Endothelial cell of umbilical vein (primary cell): ENCODE measurements around the gene SLC6A2. TPM values are rescaled to one million over a fixed set of nuclear protein-coding genes. Genes with fewer than 3 reads are reported as not detected.

ENCODE experiments used
- BruUV-seq: library from RNA; stranded (reverse); fragments of 400-500 nt; replicated peaks from 2 replicates; lab custom pipeline; 2021; lab: Mats Ljungman, UMichigan
- CTCF ChIA-PET: fragments of 300-600, 350-600 bp; sonication (Branson Sonifier 250); formaldehyde crosslinking; loops from one replicate; lab custom pipeline; 2021; ENCODE audit warnings: antibody characterized with exemption, inconsistent platforms; lab: Charles Lee
- POLR2A ChIA-PET: fragments of 300-600, 350-600 bp; sonication (Branson Sonifier 250); formaldehyde crosslinking; loops from one replicate; lab custom pipeline; 2021; ENCODE audit warnings: antibody characterized with exemption, inconsistent platforms; lab: Charles Lee
- DNase-seq: peaks from one replicate; pipeline ENCODE4 v3.0.0-alpha.2; 2011; ENCODE audit warnings: low read depth, low spot score
- FAIRE-seq: peaks from 2 replicates; lab custom pipeline; 2011; peaks lifted over from hg19 to GRCh38; lab: Jason Lieb, UNC
- H2AFZ ChIP-seq: 2 replicates; pipeline ENCODE4 v1.6.0; 2012; ENCODE audit warnings: low read depth, low read length, control low read depth, inconsistent platforms
- H3K27ac ChIP-seq: 2 replicates; pipeline ENCODE4 v1.5.1; 2011; ENCODE audit warnings: low read depth, mild to moderate bottlenecking, control low read depth, low read length, moderate library complexity; ENCODE audit not compliant: insufficient read depth
- H3K27me3 ChIP-seq, 2 experiments: 2 replicates each; pipeline versions ENCODE4 v1.6.0 to v1.6.1; 2011; ENCODE audit warnings: low read length in 2 of 2, mixed read lengths in 1 of 2; ENCODE audit not compliant: control insufficient read depth in 2 of 2, insufficient read depth in 2 of 2
- H3K36me3 ChIP-seq, 2 experiments: 2 replicates in 1 of 2; 3 replicates in 1 of 2; pipeline ENCODE4 v1.5.1; 2011; ENCODE audit warnings: low read length in 2 of 2, mild to moderate bottlenecking in 1 of 2, moderate library complexity in 1 of 2; ENCODE audit not compliant: control insufficient read depth in 2 of 2, insufficient read depth in 2 of 2; ENCODE audit errors: extremely low read depth in 1 of 2
- H3K4me1 ChIP-seq: 3 replicates; pipeline ENCODE4 v1.5.1; 2011; ENCODE audit warnings: mild to moderate bottlenecking, low read length; ENCODE audit not compliant: control insufficient read depth, insufficient read depth; ENCODE audit errors: extremely low read depth
- H3K4me2 ChIP-seq: 2 replicates; pipeline ENCODE4 v1.6.1; 2011; ENCODE audit warnings: low read length, control low read depth, mixed read lengths; ENCODE audit not compliant: insufficient read depth
- H3K4me3 ChIP-seq, 3 experiments: fragments of 200-600 bp in 1 of 3; sonication (generic), shearing (Covaris generic) in 1 of 3; replicated peaks in 1 of 3; 2 replicates each; pipeline ENCODE4 v1.5.1; 2011 to 2016; ENCODE audit warnings: control low read depth in 3 of 3, low read length in 3 of 3, mild to moderate bottlenecking in 2 of 3, inconsistent platforms in 1 of 3, low read depth in 1 of 3, moderate library complexity in 1 of 3; ENCODE audit not compliant: insufficient read depth in 1 of 3
- H3K79me2 ChIP-seq: 2 replicates; pipeline ENCODE4 v1.6.0; 2012; ENCODE audit warnings: low read length, inconsistent platforms; ENCODE audit not compliant: control insufficient read depth, insufficient read depth
- H3K9ac ChIP-seq: replicated peaks from 2 replicates; pipeline ENCODE3; 2011; ENCODE audit warnings: low read length, control low read depth; ENCODE audit not compliant: insufficient read depth; ENCODE audit errors: extremely low read depth
- H3K9me1 ChIP-seq: replicated peaks from 3 replicates; pipeline ENCODE4 v1.6.0; 2011; ENCODE audit warnings: mild to moderate bottlenecking, low read length; ENCODE audit not compliant: control insufficient read depth, insufficient read depth; ENCODE audit errors: extremely low read depth
- H3K9me3 ChIP-seq: replicated peaks from 2 replicates; pipeline ENCODE4 v1.5.1; 2012; ENCODE audit warnings: low read length, inconsistent platforms; ENCODE audit not compliant: control insufficient read depth, insufficient read depth
- H4K20me1 ChIP-seq: replicated peaks from 2 replicates; pipeline ENCODE3; 2011; ENCODE audit warnings: mild to moderate bottlenecking, low read length; ENCODE audit not compliant: control insufficient read depth, insufficient read depth; ENCODE audit errors: extremely low read depth
- CTCF ChIP-seq, 2 donors: IDR thresholded peaks; 1 replicate in 1 of 2; 2 replicates in 1 of 2; pipeline ENCODE4 v1.5.1; 2011; ENCODE audit warnings: low read length in 2 of 2, mild to moderate bottlenecking in 2 of 2, moderate library complexity in 2 of 2, control low read depth in 1 of 2, inconsistent platforms in 1 of 2, low read depth in 1 of 2; ENCODE audit not compliant: insufficient read depth in 1 of 2; ENCODE audit errors: extremely low read depth in 1 of 2
- EZH2 ChIP-seq: IDR thresholded peaks from 2 replicates; pipeline ENCODE4 v1.6.1; 2012; ENCODE audit warnings: borderline replicate concordance, low read depth, mild to moderate bottlenecking, moderate library complexity, low read length, inconsistent platforms; ENCODE audit not compliant: severe bottlenecking
- FOS ChIP-seq: IDR thresholded peaks from 2 replicates; pipeline ENCODE4 v1.6.1; 2011; ENCODE audit warnings: mild to moderate bottlenecking, low read length, moderate library complexity, borderline replicate concordance; ENCODE audit not compliant: insufficient read depth
- GATA2 ChIP-seq: IDR thresholded peaks from 2 replicates; pipeline ENCODE4 v1.7.0; 2011; ENCODE audit warnings: low read depth, mild to moderate bottlenecking, moderate library complexity, mixed read lengths, low read length; ENCODE audit not compliant: insufficient read length, insufficient read depth
- JUN ChIP-seq: IDR thresholded peaks from 2 replicates; pipeline ENCODE4 v1.6.1; 2011; ENCODE audit warnings: borderline replicate concordance, low read depth; ENCODE audit not compliant: insufficient read length, insufficient read depth
- MAX ChIP-seq: IDR thresholded peaks from 2 replicates; pipeline ENCODE4 v1.6.1; 2011; ENCODE audit not compliant: insufficient read depth, insufficient read length
- MYC ChIP-seq: IDR thresholded peaks from one replicate; pipeline ENCODE4 v1.6.1; 2011; ENCODE audit warnings: mild to moderate bottlenecking, low read depth, low read length
- POLR2A ChIP-seq: IDR thresholded peaks from 2 replicates; pipeline ENCODE4 v1.6.1; 2012; ENCODE audit warnings: low read depth, mild to moderate bottlenecking, control low read depth, low read length
- POLR2AphosphoS5 ChIP-seq: IDR thresholded peaks from 2 replicates; pipeline ENCODE4 v1.6.1; 2012; ENCODE audit warnings: low read depth, mild to moderate bottlenecking, control low read depth, low read length, moderate library complexity; ENCODE audit not compliant: insufficient read depth
- dilution Hi-C: fragments of 300-500 bp; cut with MboI; formaldehyde crosslinking; loops from one replicate; pipeline ENCODE4 v1.15.0; 2019; ENCODE audit warnings: low sequenced_read_pairs; ENCODE audit not compliant: extremely low pct_ligation_motif_present
- intact Hi-C: fragments of 100-400 bp; cut with micrococcal nuclease; formaldehyde crosslinking; loops from one replicate; pipeline ENCODE4 v1.10.0; 2022
- polyA plus RNA-seq, 4 experiments: library from polyadenylated mRNA; depleted of rRNA in 3 of 4; stranded (reverse) in 3 of 4; unstranded in 1 of 4; fragments of >200 nt; gene quantifications; 2 replicates each; pipeline versions ENCODE4 v1.2.1 to v1.2.3, GENCODE V29; 2011 to 2012; ENCODE audit warnings: missing spikeins in 1 of 4
- total RNA-seq: library from RNA; stranded (reverse); gene quantifications from 2 replicates; pipeline ENCODE4 v1.2.3, GENCODE V29; 2021

Gene SLC6A2
- total and polyA plus RNA-seq, 2 donors (not counting 3 experiments of a cell fraction or from before 2014, with no cell fraction given) = not detected

DNA sequence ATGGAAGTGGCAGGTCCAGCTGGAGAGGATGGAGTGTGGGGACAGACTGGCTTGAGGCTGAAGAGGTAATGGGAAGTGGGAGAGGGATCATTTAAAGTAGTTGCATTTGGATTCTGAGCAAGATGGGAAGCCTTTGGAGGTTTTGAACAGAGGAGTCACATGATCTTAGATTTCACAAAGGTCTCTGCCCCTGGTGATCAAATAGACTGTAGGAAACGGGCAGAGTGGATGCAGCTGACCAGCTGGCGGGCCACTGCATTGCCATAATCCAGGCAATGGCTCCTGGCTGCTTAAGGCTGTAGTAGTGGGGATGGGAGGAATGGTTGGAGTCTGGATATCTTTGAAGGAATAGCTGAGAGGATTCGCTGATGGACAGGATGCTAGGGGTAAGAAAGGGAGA lies 81.5 kb downstream of the SLC6A2 start:
- CTCF ChIA-PET = no interaction called here
- H3K4me3 ChIP-seq = no peak overlapping the region
- H3K27me3 ChIP-seq = no peaks in the 10 kb centered on the region
- no peak overlapping the region for H2AFZ ChIP-seq
- TF ChIP-seq GATA2 (no peak), JUN (no peak), POLR2AphosphoS5 (no peak), MAX (no peak), POLR2A (no peak), CTCF (IDR thresholded peaks at IDR 0.05; ENCODE audit: extremely low read depth in 1 of 2, insufficient read depth in 1 of 2, low read depth in 1 of 2, low read length in 2 of 2) (no peak), MYC (no peak), FOS (no peak), EZH2 (no peak)
- no peaks in the 10 kb centered on the region for H3K9me3 ChIP-seq
- intact Hi-C loops = no loop called here
- no peak for FAIRE-seq
- no peak overlapping the region for H3K9ac ChIP-seq
- dilution Hi-C loops = loop anchor here (25.0 kb wide), 1 partner anchor 100 kb away; the partner anchor contains the start of gene CES1
- no peaks in the 10 kb centered on the region for H3K36me3 ChIP-seq
- no peak for DNase-seq
- H3K79me2 ChIP-seq = no peaks in the 10 kb centered on the region
- no peak overlapping the region for H3K27ac ChIP-seq
- H3K4me2 ChIP-seq = no peak overlapping the region
- no TSS peak for BruUV-seq
- no peaks in the 10 kb centered on the region for H4K20me1 ChIP-seq
- H3K9me1 ChIP-seq = no peaks in the 10 kb centered on the region
- no peaks in the 10 kb centered on the region for H3K4me1 ChIP-seq
- POLR2A ChIA-PET = no interaction called here
